A549 (cell line): ENCODE data around the gene ERLIN1. TPM values are rescaled to one million over a fixed set of nuclear protein-coding genes. Genes with fewer than 3 reads are reported as not detected.

Experiments
- ATAC-seq, 2 experiments: fragments of 200-7000 bp in 1 of 2; fragments of >200 bp in 1 of 2; cut with Nextera tagmentation in 1 of 2; cut with Tn5 transposase in 1 of 2; 3 replicates each; pipeline versions ENCODE4 v1.8.0 to v1.9.1; 2018 to 2020; ENCODE audit warnings: mild to moderate bottlenecking in 1 of 2, moderate library complexity in 1 of 2
- CTCF ChIA-PET: fragments of 300-600 bp; sonication (Branson Sonifier 250); formaldehyde crosslinking; extraction: SDS; loops from one replicate; lab custom pipeline; 2021; ENCODE audit warnings: antibody characterized with exemption, inconsistent platforms; lab: Yijun Ruan, JAX
- POLR2A ChIA-PET: fragments of 350-600 bp; formaldehyde crosslinking; extraction: SDS; loops from one replicate; lab custom pipeline; 2021; ENCODE audit warnings: antibody characterized with exemption, inconsistent platforms; lab: Yijun Ruan, JAX
- DNase-seq, 2 experiments: peaks; one replicate each; pipeline versions ENCODE4 v3.0.0 to v3.0.0-alpha.2; 2011 to 2016; ENCODE audit warnings: low read depth in 1 of 2, low spot score in 1 of 2
- FAIRE-seq: peaks from 2 replicates; lab custom pipeline; 2011; peaks lifted over from hg19 to GRCh38; lab: Jason Lieb, UNC
- H3K27ac ChIP-seq, 2 experiments: fragments of >200 bp; sonication (Bioruptor Twin); formaldehyde crosslinking; 3 replicates each; pipeline ENCODE4 v1.5.1; 2016 to 2017
- H3K4me1 ChIP-seq: fragments of >200 bp; sonication (Bioruptor Twin); formaldehyde crosslinking; 3 replicates; pipeline ENCODE4 v1.6.1; 2016
- H3K4me2 ChIP-seq: fragments of >200 bp; sonication (Bioruptor Twin); formaldehyde crosslinking; 3 replicates; pipeline ENCODE4 v1.6.1; 2016
- H3K4me3 ChIP-seq: fragments of >200 bp; sonication (Bioruptor Twin); formaldehyde crosslinking; 3 replicates; pipeline ENCODE4 v1.5.1; 2016
- H3K9me3 ChIP-seq: fragments of >200 bp; sonication (Bioruptor Twin); formaldehyde crosslinking; 3 replicates; pipeline ENCODE4 v1.6.1; 2016
- ATOH8 ChIP-seq: fragments of 250-450 bp; sonication (Bioruptor Pico); IDR thresholded peaks from 2 replicates; pipeline ENCODE4 v1.5.0; 2020; ENCODE audit warnings: low read depth, mild to moderate bottlenecking, moderate library complexity
- CEBPB ChIP-seq, 2 experiments: fragments of >200 bp in 1 of 2; sonication (Bioruptor Twin) in 1 of 2; formaldehyde crosslinking in 1 of 2; IDR thresholded peaks; 2 replicates each; pipeline ENCODE4 v1.6.1; 2012 to 2016
- CHD4 ChIP-seq: fragments of 200-600 bp; sonication (generic); IDR thresholded peaks from 2 replicates; pipeline ENCODE4 v1.6.1; 2016; ENCODE audit warnings: antibody characterized with exemption, mild to moderate bottlenecking, borderline replicate concordance
- E2F6 ChIP-seq: IDR thresholded peaks from 2 replicates; pipeline ENCODE4 v1.6.1; 2012; ENCODE audit warnings: low read depth, borderline replicate concordance
- ESRRA ChIP-seq: fragments of 150-350 bp; IDR thresholded peaks from 2 replicates; pipeline ENCODE4 v1.6.1; 2014; ENCODE audit warnings: mild to moderate bottlenecking, low read length, borderline replicate concordance
- FOSB ChIP-seq: fragments of 250-450 bp; sonication (Bioruptor Pico); IDR thresholded peaks from 2 replicates; pipeline ENCODE4 v1.5.0; 2020; ENCODE audit warnings: mild to moderate bottlenecking, moderate library complexity
- HMGXB4 ChIP-seq: fragments of 250-450 bp; sonication (Bioruptor Pico); IDR thresholded peaks from 2 replicates; pipeline ENCODE4 v1.5.0; 2021; ENCODE audit warnings: mild to moderate bottlenecking, moderate library complexity, borderline replicate concordance
- JUN ChIP-seq, 2 experiments: fragments of >200 bp; sonication (Bioruptor Twin); formaldehyde crosslinking; IDR thresholded peaks; 2 replicates in 1 of 2; 3 replicates in 1 of 2; pipeline ENCODE4 v1.6.1; 2016 to 2017
- KDM1A ChIP-seq: fragments of 200-600 bp; sonication (generic); IDR thresholded peaks from 2 replicates; pipeline ENCODE4 v1.6.1; 2016; ENCODE audit warnings: low read depth, mild to moderate bottlenecking
- MAFK ChIP-seq: fragments of 450-650 bp; IDR thresholded peaks from 2 replicates; pipeline ENCODE4 v1.6.1; 2014; ENCODE audit not compliant: partially characterized antibody
- NFE2L2 ChIP-seq: fragments of 150-350 bp; conservative IDR thresholded peaks from 2 replicates; pipeline ENCODE4 v1.6.1; 2014; ENCODE audit warnings: low read length
- POLR2AphosphoS2 ChIP-seq: conservative IDR thresholded peaks from 2 replicates; pipeline ENCODE4 v1.6.1; 2012; ENCODE audit warnings: low read length, improper control_type of control experiment, inconsistent platforms
- REST ChIP-seq: fragments of 200-600 bp; sonication (generic); IDR thresholded peaks from 2 replicates; pipeline ENCODE4 v1.6.1; 2016; ENCODE audit warnings: antibody characterized with exemption, mild to moderate bottlenecking, moderate library complexity
- RFX5 ChIP-seq: fragments of 450-650 bp; IDR thresholded peaks from 2 replicates; pipeline ENCODE4 v1.7.1; 2014; ENCODE audit warnings: antibody characterized with exemption, mild to moderate bottlenecking, moderate library complexity
- SMC3 ChIP-seq: fragments of >200 bp; sonication (Bioruptor Twin); formaldehyde crosslinking; IDR thresholded peaks from 3 replicates; pipeline ENCODE4 v1.6.1; 2018; ENCODE audit warnings: inconsistent platforms
- ZC3H11A ChIP-seq: fragments of 450-650 bp; IDR thresholded peaks from 2 replicates; pipeline ENCODE4 v1.6.1; 2014; ENCODE audit warnings: antibody characterized with exemption, mild to moderate bottlenecking
- WGBS: methylation state at CpG from one replicate; pipeline ENCODE4 v1.1.6; 2017; ENCODE audit errors: missing lambda C conversion rate; 5-methylcytosine and 5-hydroxymethylcytosine counted together
- polyA plus RNA-seq, 4 experiments: library from polyadenylated mRNA; depleted of rRNA in 3 of 4; stranded (reverse); fragments of >200 nt; fragmentation: RNase III in 1 of 4; extraction: RNeasy Plus Mini Kit Qiagen cat#74134 plus additional on column Dnase treatment in 1 of 4; gene quantifications; 2 replicates in 3 of 4; 3 replicates in 1 of 4; pipeline ENCODE4 v1.2.3, GENCODE V29; 2011 to 2017

Gene ERLIN1
- polyA plus RNA-seq, 2 of the 4 experiments (the other 2 are of a cell fraction): 62.8 to 78.4 TPM

- Histone ChIP-seq H3K27ac (no peak overlapping the region), H3K4me1 (no peaks in the 10 kb centered on the region), H3K4me2 (no peak overlapping the region), H3K4me3 (no peak overlapping the region), H3K9me3 (0 out of 3 replicates have a peak, but pooled peaks cover 3% of the 10 kb centered on the region)
- FAIRE-seq (no peak), ATAC-seq (no peak), DNase-seq (no peak)
- CTCF ChIA-PET: interaction anchor here (0.7 to 2.7 kb wide), 5 partner anchors 10 to 485 kb away, joined by 3 to 8 read pairs (median 3); no protein-coding TSS in a partner anchor
- 89% methylated on average over 1 of the region's 1 CpG for WGBS
- no peak for TF ChIP-seq ATOH8 (CRISPR knock-in tag)
- TF ChIP-seq HMGXB4 (CRISPR knock-in tag): no peak
- TF ChIP-seq NFE2L2: no peak
- TF ChIP-seq E2F6: no peak
- TF ChIP-seq MAFK: peak; percentile 41
- TF ChIP-seq FOSB (CRISPR knock-in tag): no peak
- TF ChIP-seq SMC3: no peak
- no peak for TF ChIP-seq CHD4
- no peak for TF ChIP-seq JUN (IDR thresholded peaks at IDR 0.05)
- POLR2A ChIA-PET: no interaction called here
Measured at GRCh38 chr10:100133801-100134200, 52.0 kb downstream of the ERLIN1 start.

GRCh38 chr10:100132427-100132826 is 53.4 kb downstream of the ERLIN1 start:
- FAIRE-seq (no peak), ATAC-seq (no peak), DNase-seq (no peak)
- no peak for TF ChIP-seq RFX5
- TF ChIP-seq ESRRA: no peak
- TF ChIP-seq REST: no peak
- TF ChIP-seq ZC3H11A: 0 out of 2 replicates have a peak, but pooled peaks have one; percentile 16
- TF ChIP-seq KDM1A: no peak
- no peak for TF ChIP-seq CEBPB (IDR thresholded peaks at IDR 0.05)
- TF ChIP-seq POLR2AphosphoS2: no peak
- no peak for TF ChIP-seq HMGXB4 (CRISPR knock-in tag)
- no peaks in the 10 kb centered on the region for H3K4me1 ChIP-seq
- H3K27ac ChIP-seq: no peak overlapping the region
- no peak overlapping the region for H3K4me2 ChIP-seq
- CTCF ChIA-PET: interaction anchor here (0.6 to 1.3 kb wide), 4 partner anchors 15 to 303 kb away, joined by 3 to 6 read pairs (median 3); no protein-coding TSS in a partner anchor
- POLR2A ChIA-PET: no interaction called here
- 36% methylated on average over 2 of the region's 2 CpGs for WGBS
- no peak overlapping the region for H3K4me3 ChIP-seq
- H3K9me3 ChIP-seq: 0 out of 3 replicates have a peak, but pooled peaks cover 3% of the 10 kb centered on the region
